ENCODE results near the gene CEP112.

The CEP112 gene

DNA sequence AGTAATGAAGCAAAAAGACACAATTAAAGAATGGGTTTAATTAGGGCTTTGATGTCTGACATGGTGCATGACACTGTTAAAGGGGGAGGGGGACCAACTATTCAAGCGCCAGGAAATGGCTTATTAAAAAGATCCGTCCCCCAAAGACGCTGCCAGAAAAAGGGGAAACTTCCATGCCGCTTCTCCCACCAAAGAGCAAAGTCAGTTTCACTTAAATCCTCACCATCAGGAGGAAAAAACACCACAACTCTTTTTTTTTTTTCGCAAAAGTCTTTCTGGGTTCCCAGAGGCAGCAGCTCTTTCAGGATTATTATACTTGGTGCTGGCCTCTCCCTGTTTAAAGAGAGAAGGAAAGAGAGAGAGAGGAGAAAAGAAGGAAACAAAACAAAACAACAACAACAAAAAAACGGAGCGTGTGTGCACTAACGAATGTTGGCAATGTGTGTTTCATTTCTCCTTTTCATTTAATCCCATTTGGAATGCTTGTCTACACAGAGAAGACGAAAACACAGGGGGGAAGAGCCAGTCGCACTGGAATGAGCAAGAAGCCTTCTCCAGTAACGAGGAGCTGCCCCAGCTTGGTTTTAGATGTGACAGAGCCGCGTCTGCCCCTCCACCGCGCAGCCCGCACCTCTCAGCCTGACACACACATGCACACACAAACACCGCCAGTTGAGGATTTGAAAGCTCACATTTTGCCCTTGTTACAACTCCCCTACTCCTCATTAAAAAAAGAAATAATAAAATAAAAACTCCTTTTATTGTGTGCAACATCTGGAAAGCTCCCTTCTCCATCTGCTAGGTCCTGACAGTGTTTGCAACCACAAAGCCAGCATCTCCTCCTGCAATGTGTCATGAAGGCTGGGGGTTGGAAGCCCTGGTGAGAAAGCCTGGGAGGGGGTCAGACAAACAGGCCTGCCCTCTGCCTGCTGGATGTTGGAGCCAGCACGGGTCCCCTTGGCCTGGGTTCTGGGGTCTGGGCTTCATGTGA lies 597.8 kb downstream of the CEP112 start:
- TF ChIP-seq, protein P1, sequence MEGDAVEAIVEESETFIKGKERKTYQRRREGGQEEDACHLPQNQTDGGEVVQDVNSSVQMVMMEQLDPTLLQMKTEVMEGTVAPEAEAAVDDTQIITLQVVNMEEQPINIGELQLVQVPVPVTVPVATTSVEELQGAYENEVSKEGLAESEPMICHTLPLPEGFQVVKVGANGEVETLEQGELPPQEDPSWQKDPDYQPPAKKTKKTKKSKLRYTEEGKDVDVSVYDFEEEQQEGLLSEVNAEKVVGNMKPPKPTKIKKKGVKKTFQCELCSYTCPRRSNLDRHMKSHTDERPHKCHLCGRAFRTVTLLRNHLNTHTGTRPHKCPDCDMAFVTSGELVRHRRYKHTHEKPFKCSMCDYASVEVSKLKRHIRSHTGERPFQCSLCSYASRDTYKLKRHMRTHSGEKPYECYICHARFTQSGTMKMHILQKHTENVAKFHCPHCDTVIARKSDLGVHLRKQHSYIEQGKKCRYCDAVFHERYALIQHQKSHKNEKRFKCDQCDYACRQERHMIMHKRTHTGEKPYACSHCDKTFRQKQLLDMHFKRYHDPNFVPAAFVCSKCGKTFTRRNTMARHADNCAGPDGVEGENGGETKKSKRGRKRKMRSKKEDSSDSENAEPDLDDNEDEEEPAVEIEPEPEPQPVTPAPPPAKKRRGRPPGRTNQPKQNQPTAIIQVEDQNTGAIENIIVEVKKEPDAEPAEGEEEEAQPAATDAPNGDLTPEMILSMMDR (IDR thresholded peaks at IDR 0.05; ENCODE audit: borderline replicate concordance, insufficient read depth, low read depth, low read length): no peak
- no peak overlapping the region for H3K4me3 ChIP-seq (ENCODE audit: low read depth, low read length)

DNA sequence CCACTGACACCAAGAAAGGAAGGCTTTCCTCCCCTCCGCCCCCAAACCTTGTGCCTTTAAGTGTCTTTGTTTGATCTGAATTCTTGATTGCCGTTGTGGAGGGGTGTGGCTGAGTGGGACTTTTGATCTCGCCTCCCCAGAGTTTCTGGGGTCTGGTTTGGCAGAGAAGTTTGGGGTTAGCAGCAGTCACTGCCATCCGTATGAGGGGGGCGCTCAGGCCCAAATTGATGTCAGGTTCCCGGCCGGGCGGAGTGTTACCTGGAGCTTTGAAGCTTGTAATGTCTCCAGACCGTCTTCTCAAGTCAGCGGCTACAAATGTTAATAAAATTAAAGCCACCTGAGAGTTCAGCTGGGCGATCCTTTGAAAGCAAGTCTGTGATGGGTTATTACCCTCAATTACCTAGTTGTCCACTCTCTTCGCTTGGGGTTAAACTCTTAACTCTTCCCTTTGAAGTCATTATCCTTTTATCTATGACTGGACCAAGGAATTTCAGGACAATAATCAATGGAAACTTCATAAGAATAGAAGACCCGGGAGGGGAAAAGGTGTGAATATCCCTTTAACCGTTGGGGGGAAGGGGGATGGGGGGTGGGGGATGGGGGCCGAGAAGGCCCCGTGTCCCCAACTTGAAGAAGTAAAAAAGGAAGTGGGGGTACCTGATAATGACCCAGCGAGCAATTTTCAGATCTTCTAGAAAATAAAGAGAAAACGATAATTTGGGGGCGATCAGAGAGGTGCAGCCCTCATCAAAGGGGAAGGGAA lies 598.7 kb downstream of the CEP112 start:
- TF ChIP-seq, protein P1 (IDR thresholded peaks at IDR 0.05; ENCODE audit: borderline replicate concordance, insufficient read depth, low read depth, low read length): no peak
- H3K4me3 ChIP-seq (ENCODE audit: low read depth, low read length): no peak overlapping the region

DNA sequence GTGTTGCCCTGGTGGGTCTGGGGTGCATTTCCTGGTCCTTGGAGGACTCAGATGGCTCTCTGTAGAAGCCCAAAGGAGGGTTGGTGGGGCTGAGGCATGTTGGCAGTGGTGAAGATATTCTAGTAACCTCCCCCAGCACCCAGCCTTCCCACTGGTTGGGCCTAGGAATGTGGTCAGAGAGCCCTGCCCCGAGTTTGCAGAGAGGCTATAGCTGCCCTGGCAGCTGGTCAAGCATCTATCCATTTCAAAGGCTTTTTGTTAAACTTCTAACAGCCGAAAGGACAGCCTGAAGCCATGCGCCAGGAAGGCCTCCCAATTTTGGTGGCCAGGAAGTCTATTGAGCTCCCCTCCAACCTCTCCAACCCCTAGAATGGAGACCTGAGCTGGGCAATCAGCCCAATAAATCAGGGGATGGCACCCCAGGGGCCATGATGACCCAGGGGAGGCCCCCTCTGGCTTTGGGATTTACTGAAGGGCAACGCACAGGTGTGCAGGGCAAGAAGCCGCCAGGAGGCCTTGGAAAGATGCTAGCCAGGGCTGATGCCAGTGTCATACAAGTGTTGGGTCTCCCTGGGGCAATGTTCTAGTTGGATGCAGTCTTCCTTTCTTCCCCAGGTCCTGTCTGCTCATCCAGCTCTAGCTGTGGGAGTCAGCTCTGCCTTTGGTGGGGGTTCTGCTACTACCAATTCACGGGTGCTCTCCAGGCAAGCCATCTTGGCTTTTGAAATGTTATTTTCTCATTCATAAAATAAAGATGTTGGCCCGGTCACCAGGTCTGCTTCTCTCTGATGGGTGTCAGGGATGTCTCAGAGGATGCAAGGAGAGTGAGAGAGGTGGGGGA lies 599.6 kb downstream of the CEP112 start:
- TF ChIP-seq, protein P1 (IDR thresholded peaks at IDR 0.05; ENCODE audit: borderline replicate concordance, insufficient read depth, low read depth, low read length): no peak
- H3K4me3 ChIP-seq (ENCODE audit: low read depth, low read length): no peak overlapping the region

DNA sequence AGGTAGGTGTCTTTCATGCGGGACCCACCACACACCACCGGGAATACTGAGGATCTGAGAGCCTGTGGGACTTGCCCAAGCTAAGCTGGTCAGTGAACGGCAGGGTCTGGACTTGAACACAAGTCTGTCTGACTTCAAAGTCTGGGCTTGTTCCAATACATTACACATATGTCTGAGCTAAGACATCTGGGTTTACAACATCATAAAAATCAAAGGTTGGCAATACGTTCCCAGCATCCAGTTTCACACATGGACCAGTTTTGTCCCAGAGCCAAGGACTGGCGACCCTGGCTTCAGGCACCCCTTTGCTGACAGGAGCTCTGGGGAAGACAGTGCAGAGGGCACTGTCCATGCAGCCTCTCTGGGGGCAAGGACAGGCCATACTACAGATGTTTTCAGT lies 602.6 kb downstream of the CEP112 start:
- no peak overlapping the region for H3K4me3 ChIP-seq (ENCODE audit: low read depth, low read length)
- TF ChIP-seq, protein P1 (IDR thresholded peaks at IDR 0.05; ENCODE audit: borderline replicate concordance, insufficient read depth, low read depth, low read length): no peak

DNA sequence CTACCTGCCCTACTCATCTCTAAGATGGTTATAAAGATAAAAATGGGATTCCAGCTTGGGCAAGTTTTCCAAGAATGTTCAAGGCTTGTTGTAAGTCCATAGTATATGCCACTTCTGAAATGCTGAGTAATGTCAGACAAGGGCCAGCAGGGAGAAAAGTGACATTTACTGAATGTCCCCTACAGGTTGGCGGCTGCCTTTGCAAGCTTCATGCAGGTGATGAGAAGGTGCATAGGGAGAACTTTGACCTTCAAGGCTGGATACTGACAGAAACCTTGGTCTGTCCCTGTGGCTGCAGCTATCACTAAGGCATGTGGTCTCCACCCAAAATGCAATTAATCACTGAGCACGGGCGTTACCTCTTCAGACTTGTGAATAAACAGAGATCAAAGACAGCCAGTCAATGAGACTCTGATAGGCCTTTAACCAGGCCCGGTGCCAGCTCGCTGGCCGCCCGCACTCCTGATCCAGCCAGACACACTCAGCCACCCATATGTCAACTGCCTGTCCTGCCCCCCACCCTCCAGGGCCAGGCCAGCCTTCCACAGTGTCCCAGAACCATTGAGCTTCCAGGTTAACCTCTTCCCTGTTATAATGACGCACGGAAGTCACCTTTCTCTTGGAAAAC lies 603.6 kb downstream of the CEP112 start:
- TF ChIP-seq, protein P1 (IDR thresholded peaks at IDR 0.05; ENCODE audit: borderline replicate concordance, insufficient read depth, low read depth, low read length): no peak
- no peak overlapping the region for H3K4me3 ChIP-seq (ENCODE audit: low read depth, low read length)

DNA sequence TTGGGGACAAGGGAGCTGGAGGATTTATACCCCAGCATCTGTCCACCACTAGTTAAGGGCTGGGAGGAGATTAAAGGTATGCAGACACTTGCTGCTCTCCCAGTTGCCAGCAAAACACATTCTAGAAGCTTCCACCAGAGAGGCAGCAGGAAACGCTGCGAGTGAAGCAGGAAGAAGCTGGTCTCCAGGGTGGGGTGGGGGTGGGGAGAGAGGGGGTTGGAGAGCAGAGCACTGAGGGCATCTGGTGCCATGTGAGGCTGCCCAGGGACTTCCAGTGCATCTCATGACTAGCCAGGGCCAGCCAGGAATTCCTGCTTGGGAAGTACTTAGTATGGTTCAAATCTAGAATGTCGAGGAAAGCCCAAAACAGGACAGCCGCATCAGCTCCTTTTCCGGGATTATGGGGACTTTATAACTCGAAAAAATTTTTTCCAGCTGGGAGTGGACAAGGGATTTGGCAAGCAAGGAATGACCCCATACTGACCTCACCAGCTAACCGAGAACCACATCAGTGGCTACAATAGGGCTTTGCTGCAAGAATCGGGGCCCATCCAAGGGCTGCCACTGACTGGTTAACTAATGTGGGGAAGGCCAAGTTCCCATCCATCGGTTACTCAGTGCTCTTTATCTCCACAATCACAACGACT lies 604.3 kb downstream of the CEP112 start:
- TF ChIP-seq, protein P1 (IDR thresholded peaks at IDR 0.05; ENCODE audit: borderline replicate concordance, insufficient read depth, low read depth, low read length): no peak
- H3K4me3 ChIP-seq (ENCODE audit: low read depth, low read length): no peak overlapping the region
